RWPE2 (cell line): ENCODE data around the gene RPLP2.

Source experiments
- ATAC-seq: fragments of 200-7000 bp; cut with Tn5 transposase; 3 replicates; pipeline ENCODE4 v1.9.1; 2021; ENCODE audit warnings: low read depth
- DNase-seq: peaks from one replicate; pipeline ENCODE4 v3.0.0-alpha.2; 2020; ENCODE audit warnings: low spot score
- H3K27ac ChIP-seq: fragments of 450-650 bp; 2 replicates; pipeline ENCODE4 v1.5.1; 2017; ENCODE audit warnings: mild to moderate bottlenecking; ENCODE audit not compliant: poor library complexity, severe bottlenecking
- H3K27me3 ChIP-seq: fragments of 250-450 bp; sonication (Bioruptor Pico); 2 replicates; pipeline ENCODE4 v1.5.1; 2021; ENCODE audit warnings: mild to moderate bottlenecking, moderate library complexity; ENCODE audit not compliant: insufficient read depth, poor library complexity, severe bottlenecking
- H3K36me3 ChIP-seq: fragments of 250-450 bp; sonication (Bioruptor Pico); 2 replicates; pipeline ENCODE4 v1.5.1; 2020; ENCODE audit warnings: low read depth, mild to moderate bottlenecking, moderate library complexity
- H3K4me1 ChIP-seq: fragments of 250-450 bp; sonication (Bioruptor Pico); 2 replicates; pipeline ENCODE4 v1.5.1; 2021; ENCODE audit warnings: mild to moderate bottlenecking, moderate library complexity; ENCODE audit not compliant: insufficient read depth, poor library complexity, severe bottlenecking
- H3K4me3 ChIP-seq: fragments of 250-450 bp; sonication (Bioruptor Pico); 2 replicates; pipeline ENCODE4 v1.5.1; 2021; ENCODE audit warnings: mild to moderate bottlenecking, moderate library complexity; ENCODE audit not compliant: severe bottlenecking
- H3K9me3 ChIP-seq: fragments of 250-450 bp; sonication (Bioruptor Pico); 2 replicates; pipeline ENCODE4 v1.5.1; 2021; ENCODE audit warnings: mild to moderate bottlenecking, moderate library complexity; ENCODE audit not compliant: severe bottlenecking
- CTCF ChIP-seq: fragments of 450-650 bp; IDR thresholded peaks from one replicate; pipeline ENCODE4 v1.5.1; 2017; ENCODE audit warnings: mild to moderate bottlenecking, moderate library complexity; ENCODE audit not compliant: poor library complexity, severe bottlenecking

The RPLP2 gene

GRCh38 chr11:831118-831864 lies 21.5 kb downstream of the RPLP2 start:
- Histone ChIP-seq H3K36me3 (peaks cover 6% of the 10 kb centered on the region), H3K4me3 (no peak overlapping the region), H3K4me1 (peaks cover 13% of the 10 kb centered on the region), H3K27ac (no peak overlapping the region), H3K27me3 (peaks cover 18% of the 10 kb centered on the region), H3K9me3 (no peaks in the 10 kb centered on the region)
- ATAC-seq (no peak), DNase-seq (no peak)
- TF ChIP-seq CTCF: no peak

GRCh38 chr11:831961-832528 lies 22.3 kb downstream of the RPLP2 start:
- no peak for TF ChIP-seq CTCF
- H3K36me3 ChIP-seq: peaks cover 13% of the 10 kb centered on the region
- ATAC-seq (no peak), DNase-seq (no peak)
- H3K27ac ChIP-seq: peak overlapping the region; percentile 97
- H3K4me1 ChIP-seq: peaks cover 13% of the 10 kb centered on the region
- H3K27me3 ChIP-seq: peaks cover 10% of the 10 kb centered on the region
- peak overlapping the region; percentile 95 for H3K4me3 ChIP-seq
- H3K9me3 ChIP-seq: no peaks in the 10 kb centered on the region

- Histone ChIP-seq H3K27ac (peak within 1 kb of the TSS; percentile 97), H3K9me3 (no peaks in the 10 kb centered on the region), H3K36me3 (peaks cover 19% of the 10 kb centered on the region), H3K4me1 (peaks cover 10% of the 10 kb centered on the region), H3K27me3 (peaks cover 10% of the 10 kb centered on the region), H3K4me3 (peak within 1 kb of the TSS; percentile 95)
- DNase-seq (no peak), ATAC-seq (no peak; the same call in 2 of the 3 replicates)
- TF ChIP-seq CTCF: peak; percentile 16
Measured at GRCh38 chr11:832529-833113, 22.9 kb downstream of the RPLP2 start, which contains the start of gene CD151. CD151 (plus strand) TSS chr11:832952; CDS start chr11:836070, 3,118 bp downstream.

- Histone ChIP-seq H3K4me3 (peak overlapping the region; percentile 95), H3K27ac (peak overlapping the region; percentile 97), H3K36me3 (peaks cover 23% of the 10 kb centered on the region), H3K9me3 (no peaks in the 10 kb centered on the region), H3K4me1 (peaks cover 10% of the 10 kb centered on the region), H3K27me3 (peaks cover 10% of the 10 kb centered on the region)
- ATAC-seq (no peak), DNase-seq (no peak)
- TF ChIP-seq CTCF: no peak
Measured at GRCh38 chr11:833114-833791, 23.5 kb downstream of the RPLP2 start.
